CD4-positive, CD25-positive, alpha-beta regulatory T cell (primary cell): ENCODE measurements around the gene KHDRBS2. TPM values are rescaled to one million over a fixed set of nuclear protein-coding genes. Genes with fewer than 3 reads are reported as not detected.

Experiments used
- ATAC-seq, 2 donors: fragments of 150-1000 bp; cut with Tn5 transposase; one replicate each; pipeline ENCODE4 v1.10.0; 2021; ENCODE audit warnings: low read depth in 2 of 2, moderate number of reproducible peaks in 2 of 2, moderate library complexity in 1 of 2
- DNase-seq, 3 donors: peaks; one replicate each; pipeline versions ENCODE4 v3.0.0 to v3.0.0-alpha.2; 2012 to 2022; ENCODE audit warnings: mixed read lengths in 1 of 3
- H3K27ac ChIP-seq: one replicate; pipeline ENCODE4 v1.7.0; 2013; ENCODE audit warnings: mild to moderate bottlenecking, low read length; ENCODE audit not compliant: insufficient read depth, poor library complexity, severe bottlenecking
- H3K27me3 ChIP-seq: one replicate; pipeline ENCODE4 v1.7.0; 2013; ENCODE audit warnings: low read length; ENCODE audit not compliant: control insufficient read depth, insufficient read depth
- H3K36me3 ChIP-seq: one replicate; pipeline ENCODE4 v1.7.0; 2013; ENCODE audit warnings: mild to moderate bottlenecking, low read length, moderate library complexity; ENCODE audit not compliant: control insufficient read depth, insufficient read depth
- H3K4me1 ChIP-seq: 2 replicates; pipeline ENCODE4 v1.7.0; 2013; ENCODE audit warnings: mild to moderate bottlenecking, low read length; ENCODE audit not compliant: insufficient read depth, control insufficient read depth, poor library complexity, severe bottlenecking
- H3K4me3 ChIP-seq: one replicate; pipeline ENCODE4 v1.7.0; 2013; ENCODE audit warnings: low read depth, mild to moderate bottlenecking, low read length, moderate library complexity
- H3K9me3 ChIP-seq, 2 experiments: 1 replicate in 1 of 2; 2 replicates in 1 of 2; pipeline ENCODE4 v1.7.0; 2013; ENCODE audit warnings: low read length in 2 of 2, mild to moderate bottlenecking in 1 of 2, moderate library complexity in 1 of 2; ENCODE audit not compliant: control insufficient read depth in 2 of 2
- H3K27ac Mint-ChIP-seq, 3 donors: one replicate each; pipeline ENCODE4 v1.8.0; 2020 to 2022; ENCODE audit warnings: mild to moderate bottlenecking in 3 of 3, mixed read lengths in 3 of 3, moderate library complexity in 2 of 3
- H3K27me3 Mint-ChIP-seq: one replicate; pipeline ENCODE4 v1.8.0; 2022; ENCODE audit warnings: mild to moderate bottlenecking, mixed read lengths
- H3K36me3 Mint-ChIP-seq: one replicate; pipeline ENCODE4 v1.8.0; 2020; ENCODE audit warnings: mixed read lengths
- H3K4me1 Mint-ChIP-seq, 4 donors: one replicate each; pipeline ENCODE4 v1.8.0; 2020 to 2022; ENCODE audit warnings: mixed read lengths in 4 of 4, mild to moderate bottlenecking in 1 of 4
- H3K4me3 Mint-ChIP-seq, 4 donors: one replicate each; pipeline ENCODE4 v1.8.0; 2020 to 2022; ENCODE audit warnings: mild to moderate bottlenecking in 4 of 4, mixed read lengths in 4 of 4, moderate library complexity in 3 of 4
- H3K9me3 Mint-ChIP-seq, 7 donors: one replicate each; pipeline ENCODE4 v1.8.0; 2020 to 2022; ENCODE audit warnings: mixed read lengths in 7 of 7, mild to moderate bottlenecking in 3 of 7, moderate library complexity in 2 of 7
- polyA plus RNA-seq, 4 donors: library from polyadenylated mRNA; unstranded; fragments of 300-500 nt; fragmentation: Illumina TruSeq; gene quantifications; one replicate each; pipeline ENCODE4 v1.2.3, GENCODE V29; 2021
- total RNA-seq: library from RNA; stranded (reverse); gene quantifications from one replicate; pipeline ENCODE4 v1.2.3, GENCODE V29; 2022

The KHDRBS2 gene
- total RNA-seq (not detected), polyA plus RNA-seq (not detected)

- H3K4me1 ChIP-seq = no peaks in the 10 kb centered on the region
- no peaks in the 10 kb centered on the region for H3K27me3 ChIP-seq
- H3K36me3 ChIP-seq = no peaks in the 10 kb centered on the region
- Mint-ChIP-seq H3K4me3 (no peak within 1 kb of the TSS), H3K9me3 (peaks cover 0 to 4% (median 0%) of the 10 kb centered on the region in 7 donors), H3K36me3 (no peaks in the 10 kb centered on the region), H3K27me3 (no peaks in the 10 kb centered on the region), H3K4me1 (no peaks in the 10 kb centered on the region), H3K27ac (no peak within 1 kb of the TSS)
- no peaks in the 10 kb centered on the region for H3K9me3 ChIP-seq
- no peak within 1 kb of the TSS for H3K4me3 ChIP-seq
- ATAC-seq (peak; percentile 73 to 79), DNase-seq (no peak)
- no peak within 1 kb of the TSS for H3K27ac ChIP-seq
Measured at GRCh38 chr6:62285612-62286469, at the start of gene KHDRBS2. TSS of gene KHDRBS2 (minus strand) at chr6:62286225.

DNA sequence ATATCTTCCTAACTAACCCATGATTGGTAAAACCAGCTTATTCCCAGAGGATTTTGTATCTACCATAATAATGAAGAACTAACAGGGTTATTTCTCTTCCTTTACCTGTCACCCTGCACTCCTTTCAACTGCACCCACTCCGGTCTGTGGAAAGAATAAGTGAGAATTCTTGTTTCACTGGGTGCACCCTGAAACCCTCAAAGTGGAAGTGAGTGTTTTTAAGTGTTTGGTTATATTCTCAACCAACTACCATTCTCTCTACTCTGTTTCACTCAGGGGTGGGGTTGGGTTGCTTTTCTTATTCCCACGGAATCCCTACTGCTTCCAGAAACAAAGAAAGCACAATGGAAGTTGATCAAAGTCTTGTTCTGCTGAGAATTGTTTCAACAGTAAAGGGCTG lies 42.6 kb upstream of the KHDRBS2 start:
- Histone ChIP-seq H3K27me3 (no peaks in the 10 kb centered on the region), H3K4me1 (no peaks in the 10 kb centered on the region), H3K27ac (no peak overlapping the region), H3K9me3 (peaks cover 0 to 3% of the 10 kb centered on the region in 2 experiments), H3K36me3 (no peaks in the 10 kb centered on the region), H3K4me3 (no peak overlapping the region)
- H3K4me3 Mint-ChIP-seq = no peak overlapping the region
- H3K27ac Mint-ChIP-seq = no peak overlapping the region
- H3K9me3 Mint-ChIP-seq = peaks cover 0 to 12% (median 7%) of the 10 kb centered on the region in 7 donors
- H3K4me1 Mint-ChIP-seq = no peaks in the 10 kb centered on the region
- no peak for ATAC-seq
- DNase-seq = no peak
- no peaks in the 10 kb centered on the region for H3K27me3 Mint-ChIP-seq
- no peaks in the 10 kb centered on the region for H3K36me3 Mint-ChIP-seq

GRCh38 chr6:62324834-62325233 lies 38.8 kb upstream of the KHDRBS2 start:
- Histone ChIP-seq H3K27me3 (no peaks in the 10 kb centered on the region), H3K4me3 (no peak overlapping the region), H3K9me3 (peaks cover 0 to 4% of the 10 kb centered on the region in 2 experiments), H3K36me3 (no peaks in the 10 kb centered on the region), H3K27ac (no peak overlapping the region), H3K4me1 (no peaks in the 10 kb centered on the region)
- Mint-ChIP-seq H3K36me3 (no peaks in the 10 kb centered on the region), H3K27me3 (no peaks in the 10 kb centered on the region), H3K9me3 (peaks cover 2 to 15% (median 3%) of the 10 kb centered on the region in 7 donors), H3K27ac (no peak overlapping the region), H3K4me3 (no peak overlapping the region), H3K4me1 (no peaks in the 10 kb centered on the region)
- DNase-seq (no peak), ATAC-seq (no peak)

DNA sequence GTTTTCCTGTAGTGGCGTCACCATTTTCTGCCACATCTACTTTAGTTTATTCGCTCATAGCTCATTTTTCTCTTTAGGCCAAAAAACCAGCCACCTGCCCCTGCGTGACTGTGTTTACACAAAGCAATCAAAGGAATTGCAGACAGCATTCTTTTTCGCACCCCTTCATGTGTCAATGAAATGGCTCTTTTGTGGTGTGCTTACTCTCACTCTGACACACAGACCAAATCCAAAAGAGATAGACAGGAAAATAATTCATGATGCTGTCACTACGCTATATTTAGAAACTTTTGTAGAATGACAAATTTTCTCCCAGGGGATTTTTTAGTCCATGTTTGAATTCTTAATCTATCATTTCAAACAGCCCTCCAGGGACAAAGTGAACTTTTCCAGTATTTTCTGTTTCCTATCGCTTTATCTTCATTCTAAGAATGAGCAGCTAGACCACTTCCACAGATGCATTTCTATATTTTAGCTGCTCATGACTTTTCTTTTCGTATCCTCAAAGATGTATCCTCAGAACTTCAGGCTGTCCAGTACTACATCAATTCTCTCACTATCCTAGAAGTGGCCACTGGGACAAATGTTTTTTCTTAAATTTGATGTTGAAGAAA lies 37.9 kb upstream of the KHDRBS2 start:
- Mint-ChIP-seq H3K27ac (no peak overlapping the region), H3K27me3 (no peaks in the 10 kb centered on the region), H3K36me3 (no peaks in the 10 kb centered on the region), H3K4me1 (no peaks in the 10 kb centered on the region), H3K4me3 (no peak overlapping the region), H3K9me3 (peaks cover under 1 to 15% (median 4%) of the 10 kb centered on the region in 7 donors)
- ATAC-seq = no peak
- Histone ChIP-seq H3K27ac (no peak overlapping the region), H3K9me3 (peaks cover 0 to 4% of the 10 kb centered on the region in 2 experiments), H3K36me3 (no peaks in the 10 kb centered on the region), H3K4me3 (no peak overlapping the region), H3K27me3 (no peaks in the 10 kb centered on the region), H3K4me1 (no peaks in the 10 kb centered on the region)
- DNase-seq = no peak

DNA sequence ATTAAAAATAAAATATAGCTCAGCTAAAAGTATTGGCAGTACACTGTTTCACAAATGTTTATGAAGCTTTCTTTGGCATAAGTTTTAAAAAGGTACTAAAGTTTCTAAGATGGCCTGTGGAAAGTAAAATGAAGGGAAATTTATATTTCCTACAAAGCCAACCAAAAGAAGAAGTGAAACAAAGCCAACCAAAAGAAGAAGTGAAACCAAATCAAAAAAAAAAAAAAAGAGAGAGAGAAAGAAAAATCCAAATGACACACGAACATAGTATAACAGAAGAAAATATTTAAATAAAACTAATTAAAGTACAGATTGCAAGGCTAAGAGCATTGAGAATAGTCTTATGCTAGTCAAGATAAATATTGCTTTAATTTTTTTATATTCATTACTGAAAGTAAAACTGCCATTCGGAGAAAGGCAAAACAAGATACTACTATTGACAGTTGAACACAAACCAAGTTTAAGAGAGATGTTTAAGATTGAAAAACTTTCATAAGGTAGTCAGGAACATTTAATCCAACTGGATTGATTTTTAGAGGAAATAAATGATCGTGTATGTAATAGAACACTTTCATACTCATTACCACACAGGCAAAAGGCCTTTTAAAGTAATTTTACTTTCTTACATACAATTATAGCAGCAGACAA lies 12.8 kb upstream of the KHDRBS2 start:
- DNase-seq (no peak), ATAC-seq (no peak)
- Mint-ChIP-seq H3K36me3 (no peaks in the 10 kb centered on the region), H3K4me3 (no peak overlapping the region), H3K27me3 (no peaks in the 10 kb centered on the region), H3K27ac (no peak overlapping the region), H3K9me3 (peaks cover 0 to 14% (median 5%) of the 10 kb centered on the region in 7 donors), H3K4me1 (no peaks in the 10 kb centered on the region)
- Histone ChIP-seq H3K27me3 (no peaks in the 10 kb centered on the region), H3K36me3 (no peaks in the 10 kb centered on the region), H3K9me3 (no peaks in the 10 kb centered on the region), H3K27ac (no peak overlapping the region), H3K4me1 (no peaks in the 10 kb centered on the region), H3K4me3 (no peak overlapping the region)

DNA sequence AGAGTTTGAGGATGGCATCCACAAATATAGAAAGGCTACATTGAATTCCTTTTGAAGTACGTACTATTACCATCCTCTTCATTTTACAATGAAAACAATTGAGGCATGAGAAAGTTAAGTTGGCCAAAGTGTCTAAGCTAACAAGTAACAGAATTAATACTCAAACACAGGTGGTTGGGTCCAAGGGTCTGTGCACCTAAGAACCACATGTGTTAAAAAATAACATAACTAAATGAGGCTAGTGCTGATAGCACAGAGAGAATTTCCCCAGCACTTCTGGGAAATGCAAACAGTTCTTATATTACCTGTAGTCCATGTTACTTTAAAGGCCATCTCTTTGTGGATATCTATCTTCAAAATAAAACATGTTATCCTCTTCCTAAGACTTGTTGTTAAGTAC lies 10.5 kb upstream of the KHDRBS2 start:
- Mint-ChIP-seq H3K27ac (no peak overlapping the region), H3K4me1 (no peaks in the 10 kb centered on the region), H3K27me3 (no peaks in the 10 kb centered on the region), H3K4me3 (peak overlapping the region in 1 of 4 donors; percentile 5), H3K9me3 (peaks cover 0 to 14% (median 6%) of the 10 kb centered on the region in 7 donors), H3K36me3 (no peaks in the 10 kb centered on the region)
- Histone ChIP-seq H3K4me1 (no peaks in the 10 kb centered on the region), H3K27ac (no peak overlapping the region), H3K4me3 (no peak overlapping the region), H3K36me3 (no peaks in the 10 kb centered on the region), H3K27me3 (no peaks in the 10 kb centered on the region), H3K9me3 (no peaks in the 10 kb centered on the region)
- no peak for DNase-seq
- ATAC-seq = no peak

DNA sequence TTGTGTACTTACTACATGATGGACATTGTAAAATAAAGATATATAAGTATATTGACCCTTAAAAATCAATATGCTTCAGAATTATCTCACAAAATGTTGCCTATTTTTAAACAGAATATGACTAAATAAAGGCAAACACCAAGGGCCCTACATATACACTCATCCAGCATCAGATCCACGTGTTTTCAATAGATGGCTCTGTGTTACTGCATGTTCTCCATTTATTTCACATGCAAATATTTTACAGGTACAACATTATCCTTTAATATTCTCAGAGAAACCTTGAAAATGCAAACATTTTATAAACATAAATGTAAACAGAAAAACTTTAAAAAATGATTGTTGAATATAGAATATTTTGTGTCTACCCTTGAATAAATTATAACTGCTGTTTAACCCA lies 2.9 kb upstream of the KHDRBS2 start:
- Histone ChIP-seq H3K4me1 (no peaks in the 10 kb centered on the region), H3K4me3 (no peak overlapping the region), H3K27ac (no peak overlapping the region), H3K27me3 (no peaks in the 10 kb centered on the region), H3K36me3 (no peaks in the 10 kb centered on the region), H3K9me3 (no peaks in the 10 kb centered on the region)
- H3K4me1 Mint-ChIP-seq = no peaks in the 10 kb centered on the region
- DNase-seq = no peak
- no peak overlapping the region for H3K27ac Mint-ChIP-seq
- no peaks in the 10 kb centered on the region for H3K27me3 Mint-ChIP-seq
- H3K9me3 Mint-ChIP-seq = peaks cover 0 to 10% (median 1%) of the 10 kb centered on the region in 7 donors
- ATAC-seq = no peak
- no peak overlapping the region for H3K4me3 Mint-ChIP-seq
- H3K36me3 Mint-ChIP-seq = no peaks in the 10 kb centered on the region
